A549 treated with CORT108297 at 1 μM for 4 hours (cell line): ENCODE measurements around the gene CHRM5. TPM values are rescaled to one million over a fixed set of nuclear protein-coding genes. Genes with fewer than 3 reads are reported as not detected.

ENCODE experiments used
- total RNA-seq: library from RNA; stranded (reverse); fragments of 200-300 nt; extraction: Qiagen RNA extraction; gene quantifications from 5 replicates; pipeline ENCODE4 v1.2.3, GENCODE V29; 2022

CHRM5 gene, protein sequence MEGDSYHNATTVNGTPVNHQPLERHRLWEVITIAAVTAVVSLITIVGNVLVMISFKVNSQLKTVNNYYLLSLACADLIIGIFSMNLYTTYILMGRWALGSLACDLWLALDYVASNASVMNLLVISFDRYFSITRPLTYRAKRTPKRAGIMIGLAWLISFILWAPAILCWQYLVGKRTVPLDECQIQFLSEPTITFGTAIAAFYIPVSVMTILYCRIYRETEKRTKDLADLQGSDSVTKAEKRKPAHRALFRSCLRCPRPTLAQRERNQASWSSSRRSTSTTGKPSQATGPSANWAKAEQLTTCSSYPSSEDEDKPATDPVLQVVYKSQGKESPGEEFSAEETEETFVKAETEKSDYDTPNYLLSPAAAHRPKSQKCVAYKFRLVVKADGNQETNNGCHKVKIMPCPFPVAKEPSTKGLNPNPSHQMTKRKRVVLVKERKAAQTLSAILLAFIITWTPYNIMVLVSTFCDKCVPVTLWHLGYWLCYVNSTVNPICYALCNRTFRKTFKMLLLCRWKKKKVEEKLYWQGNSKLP
- total RNA-seq, result 0.02 TPM in 3 of 5 replicates, not detected in the others

DNA sequence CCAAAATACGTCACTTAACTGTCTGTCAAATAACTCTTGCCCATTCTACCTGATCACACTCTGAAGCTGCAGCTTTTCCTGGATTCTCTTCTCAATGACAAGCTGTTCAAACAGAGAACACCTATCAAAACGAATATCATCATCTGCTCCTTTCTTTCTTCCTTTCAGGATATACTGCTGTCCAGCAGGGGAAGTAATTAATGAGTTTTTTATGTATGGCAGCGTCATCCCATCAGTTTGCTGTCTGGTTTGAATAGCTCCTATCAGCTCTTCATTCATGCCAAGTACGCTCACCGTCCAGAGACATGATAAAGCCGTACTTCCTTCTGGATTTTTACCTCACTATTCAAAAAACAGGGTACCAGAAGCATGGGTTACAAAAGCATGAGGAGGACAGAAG is at the start of gene CHRM5:
CHRM5 (plus strand) TSS at position 274 of the 400 bp plus-strand sequence. CDS start 94,221 bp downstream, outside the sequence.

DNA sequence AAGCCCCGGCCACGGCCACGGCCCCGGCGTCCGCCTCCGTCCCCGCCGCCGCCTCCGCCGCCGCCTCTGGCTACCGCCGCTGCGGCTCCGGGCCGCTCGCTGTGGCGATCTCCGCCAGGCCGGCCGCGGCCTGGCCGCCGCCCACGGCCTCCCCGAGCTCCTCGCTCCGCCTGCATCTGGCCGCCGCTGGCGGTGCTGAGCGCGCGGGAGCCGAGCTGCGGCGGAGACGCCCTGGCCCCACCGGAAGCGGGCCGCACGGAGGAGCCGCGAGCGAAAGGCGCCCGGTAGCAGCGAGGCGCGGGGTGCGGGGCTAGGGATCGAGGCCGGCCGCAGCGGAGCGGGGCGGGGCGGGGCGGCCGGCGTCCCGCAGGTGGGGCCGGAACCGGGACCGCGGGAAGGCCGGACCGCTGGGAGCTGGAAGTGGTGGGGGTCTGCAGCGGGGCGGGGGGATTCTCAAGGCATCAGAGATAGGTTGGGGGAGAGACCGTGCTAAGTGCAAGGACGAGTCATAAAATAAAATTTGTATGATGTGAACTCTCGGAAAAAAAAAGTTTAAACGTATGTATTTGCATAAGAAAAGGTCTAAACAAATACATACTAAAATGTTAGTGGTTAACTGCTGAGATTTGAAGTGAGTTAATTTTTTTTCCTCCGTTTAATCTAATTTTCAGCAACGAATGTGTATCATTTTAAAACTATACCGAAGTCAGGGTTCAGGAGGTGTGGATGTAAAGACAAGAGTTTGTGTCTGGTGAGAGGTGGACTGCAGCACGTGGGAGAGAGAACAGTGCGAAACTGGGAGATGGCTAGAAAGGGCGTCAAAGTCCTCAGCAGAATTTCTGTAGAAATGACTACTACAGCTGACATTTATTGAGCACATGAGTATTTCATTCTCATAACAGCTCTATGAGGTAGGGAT is 70.8 kb downstream of the CHRM5 start, which contains the start of gene AVEN:
AVEN (minus strand) TSS at position 334 of the 919 bp plus-strand sequence; CDS start at position 176, 158 bp downstream.

DNA sequence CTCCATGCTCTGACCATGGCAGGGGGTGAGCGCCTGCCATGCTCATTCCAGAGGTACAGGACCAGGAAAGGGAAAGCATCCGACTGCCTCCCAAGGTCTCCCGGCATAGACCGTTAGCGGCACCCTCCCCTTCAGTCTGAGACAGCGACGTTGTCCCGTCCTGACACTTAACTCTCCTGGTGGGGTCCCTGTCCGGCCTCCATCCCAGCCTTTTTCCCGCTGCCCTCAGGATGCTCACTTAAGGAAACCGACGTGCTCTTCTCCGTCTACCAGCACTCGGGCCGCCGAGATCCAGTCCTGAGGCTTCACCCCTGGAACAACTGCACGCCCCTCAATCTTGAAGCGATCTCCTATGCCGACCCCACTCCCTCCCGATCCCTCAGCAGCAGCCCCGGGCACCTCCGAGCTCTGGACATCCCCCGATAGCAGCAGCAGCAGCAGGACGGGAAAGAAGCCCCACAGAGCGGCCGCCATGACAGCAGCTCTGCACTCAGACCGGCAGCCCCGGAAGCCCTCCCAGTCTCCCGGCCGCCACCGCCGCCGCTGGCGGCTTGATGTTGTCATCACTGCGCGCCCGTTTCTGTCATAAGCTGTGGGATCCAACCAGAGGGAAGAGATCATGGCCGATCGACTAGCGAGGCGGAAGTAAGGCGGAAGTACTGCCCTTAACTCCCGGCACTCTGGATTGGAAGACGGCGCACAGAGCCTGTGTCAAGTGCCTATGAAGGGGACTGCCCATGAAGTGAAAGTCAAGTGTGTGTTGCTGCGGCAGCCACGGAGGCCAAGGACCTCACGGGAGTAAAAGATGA is 133.3 kb downstream of the CHRM5 start, which contains the start of the genes EMC7 and PGBD4:
EMC7 (minus strand) TSS at position 497 of the 809 bp plus-strand sequence; CDS start at position 474, 23 bp downstream.
PGBD4 (plus strand) TSS at position 718 of the 809 bp plus-strand sequence. CDS start 449 bp downstream, outside the sequence.

Other genes with a start within 250 kb of the CHRM5 start
- gene AVEN, start 70.7 kb downstream of the CHRM5 start, total RNA-seq, result 19.9 to 23.6 TPM (median 21.9 TPM) in 5 replicates
- 135 to 153 TPM (median 141 TPM) in 5 replicates for gene EMC7, start 133.4 kb downstream of the CHRM5 start, total RNA-seq
- 1.2 to 1.6 TPM (median 1.5 TPM) in 5 replicates for gene PGBD4, start 133.6 kb downstream of the CHRM5 start, total RNA-seq
- 29.1 to 41.6 TPM (median 33.1 TPM) in 5 replicates for gene KATNBL1, start 241.6 kb downstream of the CHRM5 start, total RNA-seq